ENCODE data around the gene INSC.
"Not testable (repeated sequence)": the region's sequence is repeated elsewhere in the genome, so short reads cannot be mapped to it uniquely, and the experiment has no call there.

The INSC gene

DNA sequence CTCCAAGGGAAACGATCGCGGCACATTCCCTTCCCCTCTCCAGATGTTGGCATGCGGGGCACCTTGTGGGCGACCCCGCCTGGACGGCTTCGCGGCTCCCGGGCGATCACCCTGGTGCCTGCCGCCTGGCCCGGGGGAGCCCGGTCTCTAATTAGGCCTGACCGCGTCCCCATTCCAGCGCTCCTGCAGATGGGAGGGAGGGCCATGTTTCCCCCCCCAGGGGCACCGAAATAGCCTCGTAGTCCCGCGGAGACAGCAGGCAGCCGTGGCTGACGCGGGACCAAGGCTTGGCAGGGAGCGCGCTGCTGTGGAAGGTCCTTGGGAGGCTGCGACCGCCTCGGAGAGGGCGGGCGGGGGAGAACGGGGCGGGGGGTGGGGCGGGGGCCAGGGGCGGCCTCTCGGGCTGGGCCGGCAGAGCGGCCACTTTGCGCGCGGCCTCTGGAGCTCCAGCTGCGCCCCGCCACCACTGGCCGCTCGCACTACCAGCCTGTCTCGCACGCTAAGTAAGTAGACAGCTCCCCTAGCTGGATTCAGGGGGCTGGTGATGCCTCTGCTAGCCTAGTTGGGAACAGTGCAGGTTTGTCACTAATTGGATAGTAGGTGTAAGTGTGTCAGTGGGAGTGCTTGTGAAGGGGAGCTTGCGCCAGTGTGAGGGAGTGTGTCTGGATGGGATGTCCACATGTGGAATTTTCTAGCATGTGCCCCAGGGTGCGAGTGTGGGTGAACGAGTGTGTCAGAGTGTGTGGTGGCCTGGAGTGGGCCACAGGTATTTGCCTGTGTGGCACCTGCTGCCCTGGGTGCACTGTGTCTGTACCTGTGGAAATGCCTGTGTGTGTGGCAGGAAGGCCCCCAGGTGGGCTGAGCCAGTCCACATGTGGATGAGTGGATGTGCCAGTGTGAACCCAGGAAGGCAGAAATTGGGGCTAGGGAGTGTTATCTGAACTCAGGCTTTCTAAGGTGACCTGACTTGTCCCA lies at the start of gene INSC:
INSC (plus strand) TSS at position 423 of the 975 bp plus-strand sequence. CDS start 34,252 bp downstream, outside the sequence.
- peak; percentile 75 for DNase-seq

- DNase-seq: not testable (repeated sequence)
Observed at GRCh38 chr11:15069751-15070150, 45.0 kb upstream of the INSC start.

GRCh38 chr11:15071556-15072255 lies 43.0 kb upstream of the INSC start:
- DNase-seq: no peak

DNA sequence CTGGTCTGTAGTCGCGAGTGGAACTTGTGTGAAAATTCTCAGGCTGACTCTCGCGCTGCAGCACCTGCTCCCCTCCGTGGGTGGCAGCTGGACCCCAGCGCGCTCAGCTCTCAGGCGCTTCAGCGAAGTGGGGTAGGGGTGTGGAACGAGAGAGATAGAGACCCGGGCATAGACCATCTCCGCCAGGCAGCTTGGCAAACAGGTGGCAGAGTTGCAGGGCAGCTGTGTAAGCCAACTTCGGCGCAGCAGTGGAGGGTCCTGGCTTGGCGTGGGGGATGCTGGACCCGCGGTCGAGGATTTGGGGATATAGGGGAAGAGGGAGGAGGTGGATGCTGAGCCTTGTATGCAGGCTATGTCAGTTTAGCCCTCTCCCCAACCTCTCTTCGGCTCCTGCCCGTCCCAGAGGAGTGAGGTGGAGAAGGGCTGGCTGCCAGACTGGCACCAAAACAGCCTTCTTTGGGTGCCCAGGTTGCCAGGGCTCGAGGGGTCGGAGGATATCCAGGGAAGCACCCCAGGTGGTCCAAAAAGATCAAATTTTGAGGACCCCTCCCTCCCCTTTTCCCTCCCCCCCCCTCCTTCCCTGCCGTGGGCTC lies 42.1 kb upstream of the INSC start:
- no peak for DNase-seq

DNA sequence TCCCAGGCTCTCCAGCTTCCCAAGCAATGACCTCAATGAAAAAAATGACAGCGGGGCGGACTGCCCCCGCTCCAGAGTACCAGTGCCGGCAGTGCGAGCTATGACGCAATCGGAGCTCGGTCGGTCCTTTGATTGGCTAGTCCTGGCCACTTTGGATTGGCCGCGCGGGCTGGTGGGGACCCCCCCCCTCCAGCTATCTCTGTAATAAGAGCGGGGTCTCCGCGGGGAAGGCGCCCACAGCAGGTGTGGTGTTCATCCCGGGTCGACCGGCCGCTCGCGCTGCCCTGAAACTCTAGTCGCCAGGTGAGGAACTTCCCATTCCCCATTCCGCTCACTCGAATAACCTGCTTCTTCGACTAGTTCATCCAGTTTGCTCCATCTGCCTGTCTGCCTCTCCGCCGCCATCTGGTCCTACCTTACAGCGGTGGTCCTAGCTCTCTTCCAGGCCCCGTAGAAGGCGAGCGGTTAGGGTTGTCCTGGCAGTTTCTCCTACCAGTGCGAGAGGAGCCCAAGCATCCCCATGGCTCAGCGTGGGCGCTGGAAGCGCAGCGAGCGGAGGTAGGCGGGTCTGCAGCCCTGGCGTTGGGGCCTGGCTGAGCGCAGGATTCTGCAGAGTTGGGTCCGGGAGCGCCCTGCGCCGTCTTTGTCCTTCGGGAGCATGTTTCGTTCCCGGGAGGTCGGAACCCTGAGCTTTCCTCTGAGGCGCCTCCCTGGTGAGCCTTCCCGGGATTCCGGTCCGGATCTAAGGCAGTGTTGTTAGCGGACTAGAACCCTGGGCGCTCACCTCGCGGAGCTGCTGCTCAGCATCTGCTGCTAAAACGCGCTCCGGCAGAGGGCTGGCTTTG lies 41.1 kb upstream of the INSC start, which contains the start of gene CALCB:
CALCB (plus strand) TSS at position 233 of the 845 bp plus-strand sequence. CDS start 1,126 bp downstream, outside the sequence.
- peak; percentile 79 for DNase-seq

DNA sequence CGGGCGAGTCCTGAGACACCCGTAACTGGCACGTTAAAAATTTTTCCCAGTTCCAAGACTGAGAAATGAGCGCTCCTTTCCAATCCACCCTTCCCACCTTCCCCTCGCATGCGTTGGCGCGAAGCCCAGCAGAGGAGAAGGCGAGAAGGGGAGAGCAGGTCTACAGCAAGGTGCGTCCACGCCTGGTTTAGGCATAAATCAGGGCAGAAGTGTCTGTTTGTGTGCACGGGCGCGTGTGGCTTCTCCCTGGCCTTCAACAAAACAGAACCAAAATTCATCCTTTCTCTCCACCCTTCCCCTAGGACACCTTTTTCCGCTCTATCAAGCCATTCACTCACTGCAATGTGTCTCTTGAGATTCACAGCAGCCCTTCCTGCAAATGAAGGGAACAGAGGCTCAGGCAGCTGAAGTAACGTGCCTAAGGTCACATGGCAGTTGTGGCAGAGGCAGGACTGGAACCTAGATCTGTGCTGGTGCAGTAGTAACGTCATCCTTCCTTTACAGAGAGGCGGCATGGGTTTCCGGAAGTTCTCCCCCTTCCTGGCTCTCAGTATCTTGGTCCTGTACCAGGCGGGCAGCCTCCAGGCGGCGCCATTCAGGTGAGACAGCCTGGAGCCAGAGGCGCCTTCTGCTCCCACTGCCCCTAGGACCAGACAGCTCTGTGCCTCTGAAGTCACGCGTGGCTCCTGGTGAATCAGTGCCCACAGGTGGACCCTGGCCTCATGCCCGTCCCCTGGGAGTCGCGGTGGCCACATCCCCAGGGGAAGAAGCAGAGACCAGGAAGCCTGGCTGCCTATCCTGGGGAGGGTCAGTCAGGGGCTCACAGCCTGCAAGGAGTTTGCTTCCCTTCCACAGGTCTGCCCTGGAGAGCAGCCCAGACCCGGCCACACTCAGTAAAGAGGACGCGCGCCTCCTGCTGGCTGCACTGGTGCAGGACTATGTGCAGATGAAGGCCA lies 40.2 kb upstream of the INSC start:
- peak; percentile 97 for DNase-seq

- DNase-seq: no peak
Observed at GRCh38 chr11:15075162-15075526, 39.6 kb upstream of the INSC start.

- no peak for DNase-seq
Observed at GRCh38 chr11:15091175-15091574, 23.5 kb upstream of the INSC start.

DNA sequence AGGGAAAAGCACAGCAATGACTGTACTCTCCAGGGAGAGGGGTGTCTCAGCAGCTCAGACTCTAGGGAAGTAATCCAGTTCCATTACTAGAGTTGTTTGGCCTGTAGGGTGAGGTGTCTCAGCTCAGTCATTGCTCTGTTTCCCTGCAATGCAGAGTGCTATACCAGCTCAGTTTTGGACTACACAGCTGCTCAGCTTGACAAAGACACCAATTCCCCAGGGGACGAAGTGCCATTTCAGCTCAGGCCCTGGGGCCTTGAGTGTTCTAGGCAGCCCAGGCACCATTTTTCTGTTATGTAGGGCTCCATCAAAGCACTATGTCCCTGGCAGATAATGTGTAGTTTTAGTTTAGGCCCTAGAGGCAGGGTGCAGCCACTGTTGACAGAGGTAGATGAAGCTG lies 23.1 kb upstream of the INSC start:
- DNase-seq: no peak

GRCh38 chr11:15093432-15093831 lies 21.3 kb upstream of the INSC start:
- no peak for DNase-seq

GRCh38 chr11:15095736-15096228 lies 18.9 kb upstream of the INSC start:
- no peak for DNase-seq

- DNase-seq: peak; percentile 18
Observed at GRCh38 chr11:15097411-15097810, 17.3 kb upstream of the INSC start.

- DNase-seq: no peak
Observed at GRCh38 chr11:15099267-15099666, 15.5 kb upstream of the INSC start.

DNA sequence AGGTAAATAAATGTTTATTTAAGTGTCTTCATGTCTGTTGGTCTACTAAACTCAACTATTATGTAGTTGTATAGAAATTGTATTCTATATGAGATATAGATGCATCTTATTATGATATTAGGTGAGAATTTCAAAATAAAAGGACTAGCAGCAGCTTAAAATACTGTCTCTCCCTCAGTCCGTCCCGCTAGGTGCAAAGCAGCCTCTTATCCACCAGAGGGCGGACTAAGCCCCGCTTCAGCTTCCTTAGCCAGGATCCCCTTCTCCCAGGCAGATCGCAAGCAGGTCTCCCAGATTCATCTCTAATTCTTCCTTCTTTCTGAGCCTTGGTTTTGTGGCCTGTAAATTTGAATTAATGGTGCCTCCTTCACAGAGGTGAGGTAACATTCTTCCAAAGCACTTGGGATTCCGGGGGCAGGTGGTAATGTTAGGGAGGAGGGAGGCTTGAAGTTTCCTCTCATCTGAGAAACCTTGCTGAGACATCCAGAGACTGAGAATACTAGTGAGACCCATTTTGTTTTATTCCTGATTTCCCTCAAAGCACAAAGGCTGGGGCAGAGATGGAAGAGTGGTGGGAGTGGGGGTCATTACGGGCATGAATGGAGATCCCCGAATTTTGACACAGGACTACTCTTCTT lies 13.5 kb upstream of the INSC start:
- peak; percentile 81 for DNase-seq

DNA sequence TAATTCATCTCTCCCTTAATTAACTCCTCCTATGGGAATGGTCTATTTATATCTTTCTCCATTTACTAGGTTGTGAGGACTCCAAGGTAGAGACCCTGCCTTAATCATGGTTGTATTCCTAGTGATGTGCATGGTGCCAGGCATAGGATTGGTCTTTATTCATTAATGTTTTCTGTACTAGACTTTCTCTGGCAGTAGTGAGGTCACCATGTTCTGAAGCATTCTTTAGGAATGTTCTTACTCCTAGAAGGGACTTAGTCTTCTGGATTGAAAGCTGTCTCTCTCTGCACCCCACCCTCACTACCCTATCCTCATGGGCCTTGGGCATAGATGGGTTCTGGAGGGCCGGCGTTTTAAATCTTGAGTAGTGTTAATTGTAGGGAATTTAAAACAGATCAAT lies 10.6 kb upstream of the INSC start:
- DNase-seq: no peak

- DNase-seq: peak; percentile 79
Observed at GRCh38 chr11:15106201-15106965, 8.3 kb upstream of the INSC start.

DNA sequence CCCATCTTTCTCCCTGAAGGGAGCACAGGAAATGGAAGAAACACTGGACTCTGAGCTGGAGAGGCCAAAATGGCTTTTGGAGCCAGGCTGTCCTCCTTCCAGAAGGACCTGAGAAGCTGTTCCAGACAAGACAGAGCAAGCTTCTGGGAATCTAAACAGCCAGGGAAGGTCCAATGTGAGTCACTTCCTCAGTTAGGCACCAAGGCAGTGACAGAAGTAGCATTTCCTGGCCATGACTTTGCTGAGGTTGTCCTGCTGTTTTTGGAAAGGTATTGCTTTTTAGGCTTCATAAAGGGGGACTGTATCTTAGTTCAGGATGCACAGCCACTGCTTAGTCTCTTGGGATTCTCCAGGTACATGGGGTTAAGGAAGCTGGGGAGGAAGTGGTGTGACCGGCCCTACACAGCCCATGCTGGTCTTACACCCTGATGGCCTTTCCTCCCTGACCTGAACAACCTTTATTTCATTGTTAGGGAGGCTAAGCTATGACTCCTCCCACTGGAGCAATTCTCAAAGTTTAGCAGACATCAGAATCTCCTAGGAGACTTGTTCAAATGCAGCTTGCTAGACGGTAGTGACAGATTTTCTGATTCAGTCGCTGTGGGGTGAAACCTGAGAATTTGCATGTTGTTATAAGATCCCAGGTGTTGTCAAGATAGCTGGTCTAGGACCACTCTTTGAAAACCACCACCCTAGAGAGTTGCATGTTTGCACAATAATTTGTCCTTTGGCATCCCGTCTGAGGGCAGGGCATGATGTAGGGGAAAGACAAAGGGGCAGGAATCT lies 6.8 kb upstream of the INSC start:
- peak; percentile 52 for DNase-seq

- no peak for DNase-seq
Observed at GRCh38 chr11:15108592-15109130, 6.1 kb upstream of the INSC start.

GRCh38 chr11:15109602-15110001 lies 5.1 kb upstream of the INSC start:
- no peak for DNase-seq
